ENCODE measurements around the gene TMEM126A.

- TF ChIP-seq CTCF (IDR thresholded peaks at IDR 0.05; ENCODE audit: control extremely low read depth in 1 of 3, insufficient read depth in 1 of 3, low read depth in 1 of 3, low read length in 3 of 3) (no peak), EP300 (IDR thresholded peaks at IDR 0.05; ENCODE audit: borderline replicate concordance in 1 of 2, low read depth in 2 of 2, low read length in 2 of 2) (no peak), TEAD4 (IDR thresholded peaks at IDR 0.05; ENCODE audit: low read depth, low read length) (no peak), CHD1 (IDR thresholded peaks at IDR 0.05; ENCODE audit: low read depth, low read length) (no peak), POLR2AphosphoS5 (IDR thresholded peaks at IDR 0.05; ENCODE audit: low read depth, low read length) (peak; percentile 83)
Measured at GRCh38 chr11:85627998-85628770, 19.6 kb upstream of the TMEM126A start, which contains the start of gene TMEM126B.
